TTC549 (cell line): ENCODE measurements around the gene PVALB.

ENCODE experiments used
- FAIRE-seq: peaks from 2 replicates; lab custom pipeline; 2012; peaks lifted over from hg19 to GRCh38; lab: Jason Lieb, UNC

Gene PVALB

DNA sequence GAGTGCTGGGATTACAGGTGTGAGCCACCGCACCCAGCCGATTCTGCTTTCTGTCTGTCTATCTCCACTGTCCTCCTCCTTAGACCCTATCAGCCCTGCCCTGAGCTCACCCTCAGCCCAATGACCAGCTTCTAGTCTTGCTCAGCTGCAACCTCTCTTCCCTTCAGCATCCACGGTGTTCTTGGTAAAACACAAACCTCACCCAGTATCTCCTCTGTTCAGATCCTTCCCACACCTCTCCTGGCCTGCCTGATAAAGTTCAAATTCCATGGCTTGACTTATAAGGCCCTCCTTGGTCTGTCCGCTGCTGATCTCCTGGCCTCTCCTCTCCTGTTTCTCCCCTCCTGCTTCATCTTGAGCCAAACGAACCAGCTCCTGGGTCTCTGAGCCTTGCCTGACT lies 29.4 kb upstream of the PVALB start:
- no peak for FAIRE-seq

DNA sequence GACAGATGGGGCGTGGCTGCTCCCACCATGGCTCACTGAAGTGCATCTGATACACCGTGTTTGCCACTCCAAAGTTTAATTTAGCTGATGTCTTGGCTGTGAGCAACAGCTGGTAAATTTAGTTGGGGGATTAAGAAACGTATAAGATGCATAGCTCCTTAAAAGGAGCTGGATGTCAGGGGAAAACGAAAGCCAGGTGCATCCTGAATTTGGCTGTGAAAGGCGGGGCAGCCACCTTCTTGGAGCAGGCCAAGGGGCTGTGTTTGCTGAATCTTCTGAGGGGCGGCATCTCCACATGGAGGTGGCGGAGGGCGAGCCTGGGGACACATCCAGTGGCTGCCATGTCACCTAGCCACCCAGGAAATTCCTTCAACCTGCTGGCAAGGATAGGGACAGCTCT lies 23.3 kb upstream of the PVALB start:
- no peak for FAIRE-seq

DNA sequence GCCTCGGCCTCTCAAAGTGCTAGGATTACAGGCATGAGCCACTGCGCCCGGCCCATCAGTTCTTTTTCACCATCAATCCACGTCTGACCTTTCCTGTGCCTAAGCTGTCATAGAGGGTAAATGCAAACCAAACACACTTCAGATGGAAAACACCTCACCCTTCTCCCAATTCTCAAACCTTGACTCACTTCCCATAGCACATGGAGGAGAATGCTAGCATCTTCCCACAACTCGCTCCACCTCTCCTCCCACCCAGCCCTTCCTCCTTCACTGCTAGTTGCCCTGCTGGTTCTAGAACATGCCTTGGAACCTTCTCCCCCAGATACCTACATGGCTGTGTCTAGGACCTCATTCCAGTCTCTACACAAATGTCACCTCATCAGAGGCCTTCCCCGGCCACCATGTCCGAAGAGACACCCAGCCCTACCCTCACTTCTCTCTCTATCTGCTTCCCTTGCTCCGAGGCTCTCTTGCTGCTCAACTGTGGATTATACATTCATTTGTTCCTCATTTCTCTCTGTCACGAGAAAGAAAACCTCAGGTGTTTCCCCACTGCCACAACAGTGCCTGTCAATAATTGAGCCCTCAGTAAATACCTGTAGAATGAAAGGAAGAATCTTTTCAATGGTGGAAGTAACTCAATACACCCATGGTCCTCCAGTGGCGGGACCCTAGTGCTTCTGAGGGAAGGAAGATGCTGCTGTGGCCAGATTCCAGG lies 22.7 kb upstream of the PVALB start:
- no peak for FAIRE-seq

DNA sequence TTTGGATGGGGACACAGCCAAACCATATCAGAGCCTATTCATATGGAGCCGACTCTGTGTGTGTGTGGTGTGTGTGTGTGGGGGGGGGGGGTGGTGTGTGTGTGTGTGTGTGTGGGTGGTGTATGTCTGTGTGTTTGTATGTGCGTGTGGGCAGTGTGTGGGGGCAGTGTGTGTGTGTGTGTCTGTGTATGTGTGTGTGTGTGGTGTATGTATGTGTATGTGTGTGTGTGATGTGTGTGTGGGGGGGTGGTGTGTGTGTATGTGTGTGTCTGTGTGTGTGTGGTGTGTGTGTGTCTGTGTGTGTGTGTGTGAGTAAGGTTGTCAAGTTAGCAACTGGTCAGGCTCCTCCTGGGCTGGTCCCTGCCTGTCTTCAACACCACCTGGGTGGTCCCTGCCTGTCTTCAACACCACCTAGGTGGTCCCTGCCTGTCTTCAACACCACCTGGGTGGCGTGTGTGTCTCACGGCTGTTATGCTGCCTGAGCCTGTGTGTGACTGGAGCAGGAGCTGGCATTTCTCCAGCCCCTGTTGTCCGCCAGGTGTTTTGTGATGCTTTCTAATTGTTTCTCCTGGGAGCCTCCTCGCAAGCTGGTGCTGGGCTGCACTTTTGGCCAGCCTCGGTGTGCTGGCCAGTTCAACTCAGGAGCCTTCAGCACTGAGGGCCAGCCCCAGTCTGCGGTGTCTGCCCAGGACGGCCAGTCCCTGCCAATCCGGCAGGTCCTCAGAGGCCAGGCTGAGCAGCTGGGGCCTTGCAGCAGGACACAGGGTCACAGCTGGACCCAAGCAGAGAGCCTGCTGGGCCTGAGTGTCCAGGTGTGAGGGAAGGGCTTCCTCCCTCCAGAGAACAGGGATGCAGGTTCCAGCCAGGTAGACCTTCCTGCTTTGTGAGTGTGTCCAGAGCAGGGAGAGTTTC lies 21.5 kb upstream of the PVALB start:
- no peak for FAIRE-seq

DNA sequence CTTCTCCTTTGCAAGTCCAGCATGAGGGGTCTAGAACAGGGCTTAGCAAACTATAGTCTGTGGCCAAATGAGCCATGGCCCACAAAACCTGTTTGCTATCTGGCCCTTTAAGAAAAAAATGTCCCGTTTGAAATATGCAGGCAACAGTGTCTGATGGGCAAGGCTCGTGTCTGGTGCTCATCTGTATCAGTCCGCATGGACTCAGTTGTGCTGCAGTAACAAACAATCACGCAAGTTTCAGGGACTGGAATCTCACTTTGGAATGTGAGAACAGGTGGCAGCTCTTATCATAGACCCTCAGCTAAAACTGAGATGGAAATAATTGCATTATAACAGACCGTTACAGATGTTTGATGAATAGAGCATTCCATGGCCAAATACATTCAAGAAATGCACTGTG lies 19.1 kb upstream of the PVALB start:
- no peak for FAIRE-seq

DNA sequence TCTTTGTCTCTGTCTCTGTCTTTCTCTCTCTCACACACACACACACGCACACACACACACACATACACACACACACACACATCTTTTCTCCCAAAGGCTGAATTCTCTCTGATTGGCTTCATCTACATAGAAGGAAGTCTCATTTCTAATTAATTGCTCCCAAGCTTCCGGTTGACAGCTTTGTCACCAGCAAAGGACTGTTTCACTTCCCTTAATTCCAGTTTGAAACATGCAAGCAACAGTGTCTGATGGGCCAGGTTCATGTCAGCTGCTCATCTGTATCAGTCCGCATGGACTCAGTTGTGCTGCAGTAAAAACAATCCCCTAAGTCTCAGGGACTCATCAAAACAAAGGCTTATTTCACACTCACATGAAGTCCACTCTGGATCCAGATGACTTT lies 16.2 kb upstream of the PVALB start:
- no peak for FAIRE-seq

DNA sequence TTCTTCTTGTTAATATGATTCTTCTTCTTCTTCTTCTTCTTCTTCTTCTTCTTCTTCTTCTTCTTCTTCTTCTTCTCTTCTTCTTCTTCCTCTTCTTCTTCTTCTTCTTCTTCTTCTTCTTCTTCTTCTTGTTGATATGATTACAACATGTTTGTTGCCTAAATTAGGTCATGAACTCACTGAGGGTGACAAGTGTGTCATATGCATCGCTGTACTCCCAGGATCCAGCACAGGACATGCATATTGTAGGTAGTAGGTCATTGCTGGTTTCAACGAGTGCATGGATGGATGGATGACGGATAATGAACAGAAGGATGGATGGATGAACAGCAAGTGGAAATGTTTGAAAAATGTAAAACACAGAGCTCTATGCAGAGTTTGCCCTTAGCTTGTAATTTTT lies 14.9 kb upstream of the PVALB start:
- no peak for FAIRE-seq

DNA sequence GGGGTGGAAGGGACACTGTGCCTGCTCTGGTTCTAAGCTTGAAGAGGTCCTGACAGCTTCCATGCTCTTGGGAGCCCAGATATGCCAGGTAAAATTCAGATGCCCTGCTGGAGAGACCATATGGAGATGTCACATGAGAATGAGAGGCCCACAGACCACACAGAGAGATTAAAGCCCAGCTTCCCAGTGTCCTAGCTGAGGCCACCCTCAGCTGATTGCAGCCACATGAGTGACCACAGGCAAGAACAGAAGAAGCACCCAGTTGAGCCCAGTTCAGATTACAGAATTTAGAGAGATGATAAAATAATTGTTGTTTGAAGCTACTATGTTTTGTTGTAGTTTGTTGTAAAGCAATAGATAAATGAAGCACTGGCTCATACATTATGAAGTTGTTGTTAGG lies 14.4 kb upstream of the PVALB start:
- no peak for FAIRE-seq

DNA sequence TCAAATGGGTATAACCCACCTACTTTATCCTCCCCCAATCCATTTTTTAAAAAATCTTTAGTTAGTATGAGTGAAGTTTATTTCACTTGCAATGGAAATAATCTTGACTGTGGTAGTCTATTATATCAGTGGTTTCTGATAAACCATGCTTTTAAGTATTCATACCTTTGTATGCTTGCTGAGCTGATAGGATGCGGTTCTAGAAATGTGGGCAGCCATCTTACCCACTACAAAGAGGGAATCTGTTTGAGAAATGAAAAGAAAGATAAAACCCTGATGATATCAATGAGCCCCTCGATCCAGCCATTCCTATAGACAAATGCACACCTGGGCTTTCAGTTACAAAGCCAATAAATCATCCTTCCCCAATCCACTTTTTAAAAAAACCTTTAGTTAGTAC lies 13.8 kb upstream of the PVALB start:
- no peak for FAIRE-seq

DNA sequence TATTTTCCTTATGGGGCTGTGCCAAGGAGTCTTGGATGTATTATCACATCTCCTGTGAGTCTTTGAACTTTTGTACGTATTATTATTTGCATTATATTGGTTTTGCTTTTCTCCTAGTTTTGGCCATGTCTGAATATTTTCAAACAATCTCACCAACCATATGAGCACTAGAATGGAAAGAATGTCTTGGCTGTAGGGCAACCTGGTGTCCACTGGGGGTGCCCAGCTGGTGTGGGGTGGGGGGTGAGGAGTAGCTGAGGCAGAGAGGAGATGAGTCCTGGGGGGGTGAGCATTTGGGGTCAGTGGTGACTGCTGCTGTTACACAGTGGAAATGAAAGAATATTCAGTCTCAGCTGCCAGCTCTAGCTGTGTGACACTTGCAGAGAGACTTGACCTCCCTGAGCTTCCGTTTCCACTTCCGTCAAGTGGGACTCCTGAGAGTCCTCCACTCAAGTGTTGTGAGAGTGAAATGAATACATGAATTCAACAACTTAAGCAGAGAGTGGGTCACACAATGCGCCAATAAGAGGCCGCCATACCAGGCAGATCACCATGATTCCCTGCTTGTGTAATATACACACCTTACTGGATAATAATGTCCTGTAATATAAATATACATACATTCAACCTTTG lies 12.7 kb upstream of the PVALB start:
- no peak for FAIRE-seq

DNA sequence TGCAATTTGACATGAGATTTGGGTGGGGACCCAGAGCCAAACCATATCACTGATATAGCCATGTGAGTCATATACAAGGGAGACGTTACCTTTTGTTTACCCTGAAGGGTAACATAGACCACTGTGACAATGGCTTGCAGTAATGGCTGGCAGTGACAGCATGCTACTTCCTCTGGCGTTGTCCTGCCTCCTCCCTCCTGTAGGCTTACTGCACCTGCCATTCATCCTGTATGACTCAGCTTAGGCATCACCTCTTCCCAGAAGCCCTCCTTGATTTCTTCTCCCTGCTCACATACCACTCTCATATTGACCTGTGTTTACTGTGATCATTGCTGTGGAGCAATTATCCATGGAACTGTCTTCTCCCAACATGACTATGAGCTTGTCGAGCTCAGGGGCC lies 12.0 kb upstream of the PVALB start:
- no peak for FAIRE-seq

DNA sequence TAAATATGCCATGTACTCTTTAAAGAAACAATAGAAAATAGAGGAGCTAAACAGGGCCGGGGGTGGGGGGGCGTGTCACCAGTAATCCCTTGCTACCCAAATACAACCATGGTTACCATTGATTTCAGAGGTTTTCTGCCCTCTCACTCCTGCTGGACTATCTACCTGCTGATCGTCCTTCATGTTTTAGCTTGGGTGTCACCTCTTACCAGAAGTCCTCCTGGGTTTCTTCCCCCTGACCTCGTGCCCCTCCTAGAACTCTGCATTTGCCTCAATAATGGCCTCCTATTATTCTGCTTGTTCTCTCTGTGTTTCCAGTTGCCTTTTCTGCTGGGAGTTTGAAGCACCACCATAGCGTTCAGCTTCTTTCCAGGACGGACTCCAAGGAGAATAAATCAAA lies 9.4 kb upstream of the PVALB start:
- FAIRE-seq, result no peak

DNA sequence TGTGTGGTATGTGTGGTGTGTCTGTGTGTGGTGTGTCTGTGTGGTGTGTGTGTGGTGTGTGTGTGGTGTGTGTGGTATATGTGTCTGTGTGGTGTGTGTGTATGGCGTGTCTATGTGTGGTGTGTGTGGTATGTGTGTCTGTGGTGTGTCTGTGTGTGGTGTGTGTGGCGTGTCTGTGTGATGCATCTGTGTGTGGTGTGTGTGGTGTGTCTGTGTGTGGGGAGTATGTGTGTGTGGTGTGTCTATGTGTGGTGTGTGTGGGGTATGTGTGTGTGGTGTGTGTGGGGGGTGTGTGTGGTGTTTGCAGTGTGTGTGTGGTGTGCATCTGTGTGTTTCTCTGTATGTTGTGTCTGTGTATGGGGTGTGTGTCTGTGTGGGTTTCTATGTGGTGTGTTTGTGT lies 7.8 kb upstream of the PVALB start:
- no peak for FAIRE-seq

DNA sequence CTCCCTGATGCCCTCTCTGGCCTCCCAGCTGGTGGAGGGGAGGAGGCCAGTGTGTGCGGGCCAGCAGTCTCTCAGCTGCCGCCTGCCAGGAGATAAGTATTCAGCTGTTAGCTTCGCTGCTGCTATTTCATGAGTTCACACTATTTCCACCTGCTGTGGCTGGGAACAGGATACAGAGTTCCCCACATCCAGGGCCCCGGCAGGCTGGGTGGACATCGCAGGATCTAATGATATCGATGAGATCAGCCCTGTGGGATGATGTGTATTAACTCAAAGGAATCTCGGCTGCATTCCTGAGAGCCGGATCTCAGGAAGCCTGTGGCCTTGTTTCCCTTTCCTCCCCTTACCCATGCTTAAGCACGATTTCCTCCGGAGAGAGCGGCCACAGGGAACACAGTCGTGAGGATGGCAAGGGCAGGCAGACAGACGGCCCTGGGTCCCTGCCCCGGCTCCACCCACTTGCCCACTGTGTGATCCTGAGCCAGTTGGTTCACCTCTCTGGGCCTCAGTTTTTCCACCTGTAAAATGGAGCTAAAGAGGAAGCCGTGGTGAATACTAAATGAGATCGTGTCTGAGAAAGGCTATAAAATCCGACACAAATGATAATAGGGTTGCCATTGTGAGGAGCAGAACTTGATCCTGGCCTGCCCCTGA lies 6.5 kb upstream of the PVALB start:
- FAIRE-seq, result no peak

DNA sequence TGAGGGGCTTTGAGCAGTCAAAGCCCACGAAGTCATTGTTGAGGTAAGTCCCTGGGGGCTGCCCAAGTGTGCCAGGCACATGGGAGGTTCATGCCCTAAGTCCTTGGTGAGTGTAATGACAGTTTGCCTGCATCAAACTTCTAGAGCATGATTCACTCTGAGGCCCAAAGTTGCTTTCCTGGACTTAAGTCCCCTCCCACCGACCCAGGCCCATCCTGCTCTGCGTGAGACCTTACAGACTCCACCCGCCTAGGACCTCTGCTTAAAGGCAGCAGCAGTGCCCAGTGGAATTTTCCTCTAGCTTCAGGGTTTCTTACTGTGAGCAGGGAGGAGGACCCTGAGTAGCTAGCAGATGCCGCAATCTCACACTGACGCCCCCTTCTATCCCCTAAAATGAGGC lies 5.7 kb upstream of the PVALB start:
- FAIRE-seq, result no peak

DNA sequence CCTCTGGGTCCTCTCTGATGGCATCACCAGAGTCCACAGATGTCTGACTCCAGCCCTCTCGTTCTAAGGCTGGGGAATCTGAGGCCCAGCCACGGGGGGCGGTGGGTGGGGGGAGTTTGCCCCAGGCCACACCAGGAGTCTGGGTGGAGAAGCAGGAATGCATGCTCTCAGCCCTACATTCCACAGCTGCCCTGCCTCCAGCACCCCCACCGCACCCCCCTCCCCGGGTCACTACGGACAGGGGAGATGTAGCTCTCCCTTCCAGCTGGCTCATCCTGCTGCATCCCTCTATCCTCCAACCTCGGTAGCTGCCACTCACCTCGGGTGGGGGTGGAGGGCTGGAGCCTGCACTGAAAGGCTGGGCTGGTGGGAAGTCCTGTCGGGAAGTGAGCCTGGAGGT lies 2.3 kb upstream of the PVALB start:
- FAIRE-seq, result no peak

DNA sequence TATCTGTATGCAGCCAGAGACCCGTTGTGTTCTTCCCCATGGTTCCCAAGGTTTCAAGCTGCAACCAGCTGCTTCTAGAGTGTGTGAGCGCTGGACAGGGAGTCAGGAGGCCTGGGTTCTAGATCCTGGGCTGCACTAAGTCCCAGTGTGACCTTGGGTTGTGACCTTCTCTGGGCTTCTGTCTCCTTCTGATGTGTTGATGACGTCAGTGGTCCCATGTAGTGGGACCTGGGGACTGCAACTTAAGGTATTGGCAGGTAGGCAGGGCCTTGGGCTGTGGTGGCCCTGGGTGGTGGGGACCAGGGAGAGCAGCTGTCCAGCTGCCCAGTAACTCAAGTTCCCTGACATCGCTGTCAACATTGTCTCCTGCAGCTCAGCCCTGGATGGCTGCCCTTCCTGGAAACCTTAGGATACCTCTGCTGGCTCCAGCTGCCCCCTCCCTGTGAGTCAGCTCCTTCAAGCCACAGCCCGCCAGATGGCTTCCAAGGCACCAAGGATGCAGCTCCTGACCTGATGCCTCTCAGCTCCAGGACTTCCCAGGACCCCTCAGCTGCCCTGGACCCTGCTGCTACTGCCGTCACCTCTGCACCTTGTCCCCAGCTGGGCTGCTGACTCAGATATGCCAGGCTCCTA lies 1.3 kb upstream of the PVALB start:
- FAIRE-seq, result no peak

DNA sequence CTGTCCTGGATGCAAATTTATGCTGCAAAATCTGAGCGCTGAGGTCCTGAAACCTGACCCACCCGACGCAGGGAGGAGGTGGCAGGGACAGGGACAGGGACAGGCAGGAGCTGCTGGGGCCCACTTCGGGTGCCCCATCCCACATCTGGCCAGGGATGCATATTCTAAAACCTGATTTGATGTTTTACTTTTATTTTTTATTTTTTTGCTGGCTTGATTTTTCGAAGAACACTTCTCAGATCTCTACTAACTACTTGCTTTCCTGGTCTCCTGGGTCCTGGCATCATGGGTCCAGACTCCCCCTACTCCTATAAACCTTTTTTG lies 652 bp upstream of the PVALB start:
- FAIRE-seq, result no peak

DNA sequence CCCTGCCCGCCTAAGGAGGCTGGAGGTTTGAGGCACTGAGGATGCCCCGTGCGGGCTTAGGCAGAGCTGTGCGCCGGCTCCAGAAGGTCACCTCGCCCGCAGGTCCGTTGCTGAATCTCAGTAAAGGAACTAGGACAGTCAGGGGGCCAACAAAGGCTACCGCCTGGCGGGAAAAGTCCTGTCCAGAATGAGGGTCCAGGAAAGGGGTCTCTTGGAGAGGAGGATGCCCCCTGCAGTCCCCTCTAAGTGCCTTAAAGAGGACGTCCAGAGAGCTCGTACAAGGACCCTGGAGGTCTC lies 548 bp downstream of the PVALB start:
- FAIRE-seq, result no peak

DNA sequence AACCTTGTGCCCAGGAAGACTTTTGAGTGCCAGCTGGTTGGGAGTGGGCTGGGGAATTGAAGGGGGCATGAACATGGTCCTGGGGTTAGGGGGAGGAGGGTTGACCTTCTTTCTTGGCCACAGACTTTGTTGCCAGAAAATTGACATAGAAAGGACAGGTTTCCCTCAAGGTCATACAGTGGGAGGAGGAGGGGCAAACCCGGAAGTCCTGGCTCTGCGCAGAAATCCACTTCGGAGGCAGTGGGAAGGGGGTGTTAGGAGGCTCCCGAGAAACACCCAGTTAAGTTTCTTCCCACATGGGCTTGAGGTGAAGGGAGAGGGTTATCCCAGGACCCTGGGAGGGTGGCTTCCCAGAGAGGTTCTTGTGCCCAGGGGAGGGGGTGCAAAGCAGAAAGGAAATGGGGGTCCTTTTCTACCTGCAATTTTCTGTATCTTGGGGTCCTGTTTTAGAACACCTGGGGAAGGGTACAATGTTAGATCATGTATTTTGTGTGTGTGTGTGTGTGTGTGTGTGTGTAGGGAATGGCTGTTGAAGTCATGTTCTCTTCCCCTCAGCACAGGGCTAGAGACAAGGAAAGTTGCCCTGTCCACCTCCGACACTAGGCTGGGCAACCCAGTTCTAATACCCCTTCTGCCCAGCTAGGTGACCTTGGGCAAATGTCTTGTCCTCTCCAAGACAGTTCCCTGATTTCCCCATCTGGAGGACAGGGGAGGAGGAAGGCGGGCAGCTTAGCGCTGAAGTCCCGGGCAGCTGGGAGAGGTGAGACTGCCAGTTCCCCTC lies 1.1 kb downstream of the PVALB start:
- FAIRE-seq, result no peak

DNA sequence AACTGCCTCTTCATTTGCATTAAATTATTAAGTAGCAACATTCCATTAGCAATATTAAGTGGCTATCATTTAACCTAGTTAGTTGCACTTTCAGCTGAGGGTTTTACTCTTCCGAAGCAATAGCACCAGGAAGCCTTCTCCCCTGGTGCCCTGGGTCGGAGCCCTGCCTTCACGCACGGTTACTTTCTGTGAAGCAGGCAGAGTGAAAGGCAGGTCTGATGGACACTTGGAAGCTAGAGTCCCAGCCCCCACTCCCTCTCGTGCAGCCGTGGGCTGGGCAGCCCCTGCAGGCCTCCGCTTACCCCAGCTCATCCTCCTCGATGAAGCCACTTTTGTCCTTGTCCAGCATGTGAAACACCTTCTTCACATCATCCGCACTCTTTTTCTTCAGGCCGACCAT lies 2.0 kb downstream of the PVALB start:
- FAIRE-seq, result no peak
